GM12878 (cell line): Measurements from ENCODE around the gene PCBD1. TPM values are rescaled to one million over a fixed set of nuclear protein-coding genes. Genes with fewer than 3 reads are reported as not detected.

Experiments
- ATAC-seq: fragments of 200-7000 bp; cut with Tn5 transposase; 3 replicates; pipeline ENCODE4 v1.9.1; 2020; ENCODE audit warnings: mild to moderate bottlenecking, moderate library complexity
- BruUV-seq: library from RNA; stranded (reverse); fragments of 400-500 nt; replicated peaks from 2 replicates; lab custom pipeline; 2021; lab: Mats Ljungman, UMichigan
- CTCF ChIA-PET: fragments of 300-600 bp; sonication (Branson Sonifier 250); formaldehyde crosslinking; extraction: SDS; loops from one replicate; lab custom pipeline; 2021; ENCODE audit warnings: inconsistent platforms; lab: Yijun Ruan, JAX
- POLR2A ChIA-PET: fragments of 350-600 bp; formaldehyde crosslinking; extraction: SDS; loops from one replicate; lab custom pipeline; 2021; ENCODE audit warnings: inconsistent platforms; lab: Charles Lee
- RAD21 ChIA-PET: fragments of 300-600 bp; sonication (Branson Sonifier 250); formaldehyde crosslinking; loops from one replicate; lab custom pipeline; 2023; ENCODE audit warnings: antibody characterized with exemption; ENCODE audit not compliant: unreplicated experiment; lab: Charles Lee
- SMC1A ChIA-PET: fragments of 300-600 bp; sonication (Branson Sonifier 250); formaldehyde crosslinking; loops from one replicate; lab custom pipeline; 2023; ENCODE audit not compliant: unreplicated experiment, uncharacterized antibody; lab: Charles Lee
- DNase-seq: peaks from one replicate; pipeline ENCODE4 v3.0.0-alpha.2; 2011; ENCODE audit warnings: low read depth, low spot score
- FAIRE-seq: peaks from 3 replicates; lab custom pipeline; 2011; peaks lifted over from hg19 to GRCh38; lab: Jason Lieb, UNC
- H2AFZ ChIP-seq: 2 replicates; pipeline ENCODE4 v1.6.0; 2011; ENCODE audit warnings: low read depth, low read length, control low read depth; ENCODE audit not compliant: control insufficient read depth
- H3K27ac ChIP-seq: 2 replicates; pipeline ENCODE4 v1.5.1; 2011; ENCODE audit warnings: control low read depth; ENCODE audit not compliant: control insufficient read depth, insufficient read depth
- H3K27me3 ChIP-seq, 2 experiments: replicated peaks in 1 of 2; 2 replicates each; pipeline versions ENCODE4 v1.6.0 to v1.6.1; 2011; ENCODE audit warnings: low read length in 1 of 2; ENCODE audit not compliant: control insufficient read depth in 2 of 2, insufficient read depth in 2 of 2
- H3K36me3 ChIP-seq, 2 experiments: 2 replicates each; pipeline ENCODE4 v1.5.1; 2011; ENCODE audit warnings: low read length in 1 of 2; ENCODE audit not compliant: control insufficient read depth in 2 of 2, insufficient read depth in 2 of 2
- H3K4me1 ChIP-seq: 2 replicates; pipeline ENCODE4 v1.6.1; 2011; ENCODE audit warnings: mild to moderate bottlenecking, low read length, moderate library complexity, mixed read lengths; ENCODE audit not compliant: control insufficient read depth, insufficient read depth
- H3K4me2 ChIP-seq: 2 replicates; pipeline ENCODE4 v1.6.0; 2011; ENCODE audit warnings: control low read depth; ENCODE audit not compliant: control insufficient read depth, insufficient read depth
- H3K4me3 ChIP-seq: fragments of 200-600 bp; sonication (generic); 2 replicates; pipeline ENCODE4 v1.5.1; 2016
- H3K79me2 ChIP-seq: 2 replicates; pipeline ENCODE4 v1.6.0; 2011; ENCODE audit warnings: low read length; ENCODE audit not compliant: control insufficient read depth, insufficient read depth
- H3K9ac ChIP-seq: 2 replicates; pipeline ENCODE4 v1.8.0; 2011; ENCODE audit warnings: low read length, control low read depth, mixed read lengths; ENCODE audit not compliant: control insufficient read depth, insufficient read depth
- H3K9me3 ChIP-seq: replicated peaks from 3 replicates; pipeline ENCODE4 v1.5.1; 2011; ENCODE audit warnings: mild to moderate bottlenecking, low read length; ENCODE audit not compliant: control insufficient read depth, insufficient read depth
- H4K20me1 ChIP-seq: 2 replicates; pipeline ENCODE4 v1.6.0; 2011; ENCODE audit not compliant: control insufficient read depth, insufficient read depth
- BHLHE40 ChIP-seq, 2 experiments: fragments of 450-650 bp in 1 of 2; IDR thresholded peaks; 2 replicates each; pipeline ENCODE4 v1.6.1; 2011 to 2017; ENCODE audit warnings: low read depth in 2 of 2, borderline replicate concordance in 1 of 2, improper control_type of control experiment in 1 of 2, low read length in 1 of 2, mild to moderate bottlenecking in 1 of 2
- CREM ChIP-seq: IDR thresholded peaks from 2 replicates; pipeline ENCODE4 v1.6.1; 2014; ENCODE audit warnings: antibody characterized with exemption, low read depth
- CTCF ChIP-seq, 3 experiments: IDR thresholded peaks in 2 of 3; conservative IDR thresholded peaks in 1 of 3; 2 replicates each; pipeline ENCODE4 v1.5.1; 2011; ENCODE audit warnings: low read depth in 3 of 3, low read length in 3 of 3, mild to moderate bottlenecking in 3 of 3, control low read depth in 2 of 3, moderate library complexity in 2 of 3, inconsistent platforms in 1 of 3, mixed read lengths in 1 of 3; ENCODE audit not compliant: control insufficient read depth in 2 of 3, insufficient read depth in 1 of 3; ENCODE audit errors: extremely low read depth in 1 of 3
- GATAD2B ChIP-seq: fragments of 450-650 bp; conservative IDR thresholded peaks from 2 replicates; pipeline ENCODE4 v1.6.1; 2017; ENCODE audit warnings: low read depth, mild to moderate bottlenecking, moderate library complexity
- RAD21 ChIP-seq: IDR thresholded peaks from 2 replicates; pipeline ENCODE4 v1.6.1; 2011; ENCODE audit warnings: mild to moderate bottlenecking, low read depth, low read length, moderate library complexity; ENCODE audit not compliant: insufficient read depth
- SKIL ChIP-seq: fragments of 450-650 bp; IDR thresholded peaks from 2 replicates; pipeline ENCODE4 v1.6.1; 2017; ENCODE audit warnings: mild to moderate bottlenecking, low read depth, inconsistent platforms; ENCODE audit not compliant: poor library complexity, severe bottlenecking
- SMARCA5 ChIP-seq: fragments of 450-650 bp; IDR thresholded peaks from 2 replicates; pipeline ENCODE4 v1.6.1; 2017; ENCODE audit warnings: mild to moderate bottlenecking
- SMC3 ChIP-seq: IDR thresholded peaks from 2 replicates; pipeline ENCODE4 v1.6.1; 2011; ENCODE audit warnings: low read length, improper control_type of control experiment, borderline replicate concordance
- SREBF2 ChIP-seq: IDR thresholded peaks from 2 replicates; pipeline ENCODE4 v1.6.1; 2012; ENCODE audit warnings: mild to moderate bottlenecking, low read length
- YY1 ChIP-seq: IDR thresholded peaks from 2 replicates; pipeline ENCODE4 v1.6.1; 2011; ENCODE audit warnings: low read depth, mild to moderate bottlenecking, low read length
- ZBED1 ChIP-seq: IDR thresholded peaks from 2 replicates; pipeline ENCODE4 v1.6.1; 2016; ENCODE audit warnings: borderline replicate concordance
- WGBS: methylation state at CpG from one replicate; pipeline ENCODE4 v1.1.6; 2016; ENCODE audit warnings: low lambda C conversion rate; ENCODE audit not compliant: insufficient replicate concordance, insufficient coverage; ENCODE audit errors: missing lambda C conversion rate; 5-methylcytosine and 5-hydroxymethylcytosine counted together
- in situ Hi-C: fragments of 300-500 bp; cut with MboI; formaldehyde crosslinking; loops from 9 replicates; pipeline ENCODE4 v1.14.3; 2018; ENCODE audit warnings: mixed read lengths
- intact Hi-C: fragments of 100-400 bp; cut with micrococcal nuclease; formaldehyde crosslinking; loops from one replicate; pipeline ENCODE4 v1.14.2; 2022; ENCODE audit not compliant: unreplicated experiment
- polyA plus RNA-seq, 11 experiments: library from polyadenylated mRNA; depleted of rRNA in 4 of 11; unstranded in 6 of 11; stranded (reverse) in 5 of 11; fragments of >200 nt; fragmentation: Nextera tagmentation in 4 of 11; fragmentation: Illumina TruSeq in 1 of 11; extraction: Ambion mirVana in 4 of 11; extraction: Trizol in 1 of 11; gene quantifications; 1 replicate in 1 of 11; 2 replicates in 10 of 11; pipeline versions ENCODE4 v1.2.1 to v1.2.3, GENCODE V29; 2011 to 2016; ENCODE audit warnings: inconsistent platforms in 2 of 11, missing spikeins in 2 of 11, low read depth in 1 of 11
- total RNA-seq, 4 experiments: library from RNA; depleted of rRNA in 3 of 4; stranded (reverse); fragments of >200 nt in 3 of 4; fragmentation: Illumina TruSeq in 1 of 4; extraction: Trizol in 1 of 4; gene quantifications; 2 replicates each; pipeline versions ENCODE4 v1.2.1 to v1.2.3, GENCODE V29; 2013 to 2021

PCBD1 gene
- total and polyA plus RNA-seq, 10 of the 15 experiments (the other 5 are each of a cell fraction or from before 2014, with no cell fraction given) = 5.6 to 66.8 (median 34.2) TPM

- POLR2A ChIA-PET = no interaction called here
- intact Hi-C loops (loop anchor here (1.0 to 10.0 kb wide), 3 partner anchors 119 to 342 kb away; no protein-coding TSS in a partner anchor), in situ Hi-C loops (no loop called here)
- CTCF ChIA-PET = interaction anchor here (0.7 to 5.0 kb wide), 25 partner anchors 9 to 800 kb away, joined by 3 to 22 read pairs (median 4); no protein-coding TSS in a partner anchor
- H3K27ac ChIP-seq = no peak overlapping the region
- no peak overlapping the region for H3K4me3 ChIP-seq
- no peaks in the 10 kb centered on the region for H3K9me3 ChIP-seq
- no peaks in the 10 kb centered on the region for H4K20me1 ChIP-seq
- no peaks in the 10 kb centered on the region for H3K4me1 ChIP-seq
- SMC1A ChIA-PET = interaction anchor here (0.6 to 3.1 kb wide), 4 partner anchors 65 to 281 kb away, joined by 3 to 14 read pairs (median 6); no protein-coding TSS in a partner anchor
- H3K36me3 ChIP-seq = no peaks in the 10 kb centered on the region
- ATAC-seq (peak; percentile 92), DNase-seq (no peak), FAIRE-seq (no peak)
- BruUV-seq = no TSS peak
- no peak overlapping the region for H3K4me2 ChIP-seq
- H3K9ac ChIP-seq = no peak overlapping the region
- TF ChIP-seq ZBED1 = no peak
- TF ChIP-seq SMARCA5 = 0 out of 2 replicates have a peak, but pooled peaks have one; percentile 25
- TF ChIP-seq SKIL = no peak
- peak; percentile 86 to 95 (median 95); a peak in 5 of 6 replicates for TF ChIP-seq CTCF (IDR thresholded peaks at IDR 0.05 in 2 of 3, conservative IDR thresholded peaks at IDR 0.05 in 1 of 3; ENCODE audit: control insufficient read depth in 2 of 3, extremely low read depth in 1 of 3, insufficient read depth in 1 of 3, low read depth in 3 of 3, low read length in 3 of 3)
- peak; percentile 72 for TF ChIP-seq YY1
- no peak for TF ChIP-seq CREM
- peak in 1 of 2 experiments; percentile 5; a peak in 1 of 4 replicates for TF ChIP-seq BHLHE40 (IDR thresholded peaks at IDR 0.05; ENCODE audit: borderline replicate concordance in 1 of 2, low read depth in 2 of 2, low read length in 1 of 2)
- no peak for TF ChIP-seq SREBF2
- TF ChIP-seq GATAD2B = peak; percentile 27; the same call in 1 of the 2 replicates
- peak; percentile 80 for TF ChIP-seq SMC3
- peak; percentile 88 for TF ChIP-seq RAD21
- H3K79me2 ChIP-seq = no peaks in the 10 kb centered on the region
- no peak overlapping the region for H2AFZ ChIP-seq
- H3K27me3 ChIP-seq = no peaks in the 10 kb centered on the region; a peak in 3 of 4 replicates
- WGBS = 25% methylated on average over 22 of the region's 22 CpGs
- RAD21 ChIA-PET = interaction anchor here (1.2 to 1.4 kb wide), 3 partner anchors 64 to 281 kb away, joined by 4 to 6 read pairs (median 4); no protein-coding TSS in a partner anchor
Observed at GRCh38 chr10:70925377-70926225, 37.2 kb upstream of the PCBD1 start.
